ENCODE data around the gene TMOD4.
"Not testable (repeated sequence)": the region's sequence is repeated elsewhere in the genome, so short reads cannot be mapped to it uniquely, and the experiment has no call there.

Gene TMOD4

GRCh38 chr1:151175863-151176262 is at the start of gene TMOD4:
Gene TMOD4, minus strand, starts transcription at chr1:151175981. Its CDS starts 1,106 bp downstream, at chr1:151174875.
- Histone ChIP-seq H3K36me3 (replicated peaks) (peaks cover 50% of the 10 kb centered on the region), H3K27ac (no peak within 1 kb of the TSS), H3K4me3 (ENCODE audit: low read depth, low read length) (no peak within 1 kb of the TSS), H3K27me3 (replicated peaks) (no peaks in the 10 kb centered on the region)
- in situ Hi-C loops (cut with HindIII; ENCODE audit: low pct_ligation_motif_present, low sequenced_read_pairs) = no loop called here
- peak; percentile 75 for TF ChIP-seq CTCF (IDR thresholded peaks at IDR 0.05; ENCODE audit: low read depth, low read length, missing control alignments)
- peak; percentile 19 for DNase-seq

GRCh38 chr1:151222130-151222529 is 46.3 kb upstream of the TMOD4 start:
- in situ Hi-C loops (cut with HindIII; ENCODE audit: low pct_ligation_motif_present, low sequenced_read_pairs) = no loop called here
- Histone ChIP-seq H3K27ac (no peak overlapping the region), H3K36me3 (replicated peaks) (peaks cover 31% of the 10 kb centered on the region), H3K27me3 (replicated peaks) (no peaks in the 10 kb centered on the region), H3K4me3 (ENCODE audit: low read depth, low read length) (no peak overlapping the region)
- no peak for TF ChIP-seq CTCF (IDR thresholded peaks at IDR 0.05; ENCODE audit: low read depth, low read length, missing control alignments)
- DNase-seq = no peak

GRCh38 chr1:151221616-151222015 is 45.8 kb upstream of the TMOD4 start:
- TF ChIP-seq CTCF (IDR thresholded peaks at IDR 0.05; ENCODE audit: low read depth, low read length, missing control alignments) = no peak

GRCh38 chr1:151213560-151213959 is 37.8 kb upstream of the TMOD4 start:
- Histone ChIP-seq H3K36me3 (replicated peaks) (peaks cover 31% of the 10 kb centered on the region), H3K4me3 (ENCODE audit: low read depth, low read length) (no peak overlapping the region), H3K27ac (no peak overlapping the region), H3K27me3 (replicated peaks) (no peaks in the 10 kb centered on the region)
- in situ Hi-C loops (cut with HindIII; ENCODE audit: low pct_ligation_motif_present, low sequenced_read_pairs) = no loop called here
- DNase-seq = no peak
- no peak for TF ChIP-seq CTCF (IDR thresholded peaks at IDR 0.05; ENCODE audit: low read depth, low read length, missing control alignments)

More at GRCh38 chr1:151221616-151222015, 45.8 kb upstream of the TMOD4 start:
- no peaks in the 10 kb centered on the region for H3K27me3 ChIP-seq (replicated peaks)
- in situ Hi-C loops (cut with HindIII; ENCODE audit: low pct_ligation_motif_present, low sequenced_read_pairs) = no loop called here
- no peak overlapping the region for H3K27ac ChIP-seq
- no peak overlapping the region for H3K4me3 ChIP-seq (ENCODE audit: low read depth, low read length)
- DNase-seq = no peak
- H3K36me3 ChIP-seq (replicated peaks) = peaks cover 26% of the 10 kb centered on the region

GRCh38 chr1:151211972-151212705 is 36.4 kb upstream of the TMOD4 start:
- Histone ChIP-seq H3K27me3 (replicated peaks) (no peaks in the 10 kb centered on the region), H3K36me3 (replicated peaks) (peaks cover 34% of the 10 kb centered on the region), H3K27ac (no peak overlapping the region), H3K4me3 (ENCODE audit: low read depth, low read length) (no peak overlapping the region)
- in situ Hi-C loops (cut with HindIII; ENCODE audit: low pct_ligation_motif_present, low sequenced_read_pairs) = no loop called here
- no peak for DNase-seq
- TF ChIP-seq CTCF (IDR thresholded peaks at IDR 0.05; ENCODE audit: low read depth, low read length, missing control alignments) = no peak

GRCh38 chr1:151210830-151211229 is 35.0 kb upstream of the TMOD4 start:
- Histone ChIP-seq H3K36me3 (replicated peaks) (peaks cover 42% of the 10 kb centered on the region), H3K27ac (peak overlapping the region; percentile 15)

GRCh38 chr1:151205381-151205965 is 29.7 kb upstream of the TMOD4 start:
- H3K36me3 ChIP-seq (replicated peaks) = peaks cover 48% of the 10 kb centered on the region
- H3K4me3 ChIP-seq (ENCODE audit: low read depth, low read length); DNase-seq; H3K27me3 ChIP-seq (replicated peaks); in situ Hi-C loops (cut with HindIII; ENCODE audit: low pct_ligation_motif_present, low sequenced_read_pairs); H3K27ac ChIP-seq: not testable (repeated sequence)

More at GRCh38 chr1:151210830-151211229, 35.0 kb upstream of the TMOD4 start:
- H3K27me3 ChIP-seq (replicated peaks) = no peaks in the 10 kb centered on the region
- TF ChIP-seq CTCF (IDR thresholded peaks at IDR 0.05; ENCODE audit: low read depth, low read length, missing control alignments) = no peak
- in situ Hi-C loops (cut with HindIII; ENCODE audit: low pct_ligation_motif_present, low sequenced_read_pairs) = no loop called here
- H3K4me3 ChIP-seq (ENCODE audit: low read depth, low read length) = no peak overlapping the region
- no peak for DNase-seq
